HG03039 (cell line): ENCODE results near the gene ULK4.
"Not testable (repeated sequence)": the region's sequence is repeated elsewhere in the genome, so short reads cannot be mapped to it uniquely, and the experiment has no call there.

Experiments used
- ATAC-seq: cut with Tn5 transposase; IDR thresholded peaks from one replicate; pipeline ENCODE4 v1.9.1; 2021; ENCODE audit warnings: mild to moderate bottlenecking, moderate library complexity; ENCODE audit not compliant: unreplicated experiment

ULK4 gene

DNA sequence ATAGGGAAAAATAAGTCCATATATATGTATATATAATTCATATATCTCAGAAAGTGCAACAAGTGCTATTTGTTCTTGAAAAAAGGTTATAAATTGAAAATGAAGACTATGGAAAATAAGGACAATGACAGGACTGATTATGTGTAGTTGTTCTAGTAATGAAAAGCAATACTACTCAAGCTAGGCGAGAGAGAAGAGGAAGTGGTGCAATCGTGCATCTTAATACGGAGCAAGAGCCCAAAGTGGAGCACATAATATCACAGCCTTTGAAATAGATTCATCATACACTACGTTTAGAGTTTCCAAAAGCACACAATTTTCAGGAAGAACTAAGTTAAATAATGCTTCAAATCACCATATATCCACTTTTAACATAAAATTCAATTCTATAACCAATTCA is 87.9 kb downstream of the ULK4 start:
- ATAC-seq = no peak

GRCh38 chr3:41872157-41872556 is 89.7 kb downstream of the ULK4 start:
- no peak for ATAC-seq

DNA sequence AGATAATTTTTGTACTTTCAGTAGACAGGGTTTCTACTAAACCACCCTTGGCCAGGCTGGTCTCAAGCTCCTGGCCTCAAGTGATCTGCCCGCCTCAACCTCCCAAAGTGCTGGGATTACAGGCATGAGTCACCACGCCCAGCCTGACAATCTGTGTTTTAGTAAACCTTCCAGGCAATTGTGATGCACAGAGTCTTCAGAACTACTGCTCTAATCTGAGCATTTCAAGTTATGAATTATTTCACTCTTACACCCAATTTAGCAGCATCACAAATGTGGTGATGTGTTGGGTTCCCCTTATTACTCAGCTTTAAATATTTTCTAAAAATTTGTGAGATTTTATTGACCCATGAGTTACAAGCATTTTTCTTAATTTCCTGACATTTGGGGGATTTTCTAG is 94.4 kb downstream of the ULK4 start:
- no peak for ATAC-seq

DNA sequence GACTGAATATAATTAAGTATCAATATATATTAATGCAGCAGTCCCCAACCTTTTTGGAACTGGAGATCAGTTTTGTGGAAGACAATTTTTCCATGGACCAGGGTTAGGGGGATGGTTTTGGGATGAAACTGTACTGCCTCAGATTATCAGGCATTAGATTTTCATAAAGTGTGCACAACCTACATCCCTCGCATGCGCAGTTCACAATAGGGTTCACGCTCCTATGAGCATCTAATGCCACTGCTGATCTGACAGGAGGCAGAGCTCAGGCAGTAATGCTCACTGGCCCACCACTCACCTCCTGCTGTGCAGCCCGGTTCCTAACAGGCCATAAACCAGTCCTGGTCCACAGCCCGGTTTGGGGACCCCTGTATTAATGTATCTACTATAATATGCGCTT is 95.6 kb downstream of the ULK4 start:
- no peak for ATAC-seq

- ATAC-seq = no peak
Observed at GRCh38 chr3:41863024-41863423, 98.9 kb downstream of the ULK4 start.

DNA sequence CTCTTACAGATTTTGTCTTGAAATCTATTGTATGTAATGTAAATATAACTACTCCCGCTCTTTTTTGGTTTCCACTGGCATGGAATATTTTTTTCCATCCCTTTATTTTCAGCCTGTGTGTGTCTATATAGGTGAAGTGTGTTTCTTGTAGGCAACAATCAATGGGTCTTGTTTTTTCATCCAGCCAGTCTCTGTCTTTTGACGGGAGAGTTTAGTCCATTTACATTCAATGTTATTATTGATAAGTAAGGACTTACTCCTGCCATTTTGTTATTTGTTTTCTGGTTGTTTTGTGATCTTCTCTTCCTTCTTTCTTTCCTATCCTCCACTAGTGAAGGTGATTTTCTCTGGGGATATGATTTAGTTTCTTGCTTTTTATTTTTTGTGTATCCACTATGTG is 101.4 kb downstream of the ULK4 start:
- not testable (repeated sequence) for ATAC-seq

DNA sequence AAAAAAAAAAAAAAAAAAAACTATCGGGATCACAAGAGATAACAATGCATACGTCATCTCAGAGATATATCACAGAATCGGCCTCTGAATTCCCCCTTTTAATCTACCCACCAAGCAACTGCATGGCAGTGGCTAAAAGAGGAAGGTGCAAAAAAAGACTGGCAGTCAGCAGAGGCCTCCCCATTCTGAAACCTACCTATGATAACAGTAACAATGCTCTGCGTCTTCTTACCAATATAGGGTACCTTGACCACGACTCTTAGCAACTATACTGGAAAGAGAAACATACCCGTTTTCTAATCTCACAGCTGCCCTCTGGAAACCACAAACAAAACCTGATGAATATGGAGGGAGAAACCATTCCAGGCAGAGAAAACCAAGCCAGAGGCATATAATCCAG is 106.9 kb downstream of the ULK4 start:
- no peak for ATAC-seq

GRCh38 chr3:41853540-41854196 is 108.2 kb downstream of the ULK4 start:
- ATAC-seq = no peak

GRCh38 chr3:41848753-41849574 is 112.9 kb downstream of the ULK4 start:
- no peak for ATAC-seq

- no peak for ATAC-seq
Observed at GRCh38 chr3:41847679-41848078, 114.2 kb downstream of the ULK4 start.

- ATAC-seq = no peak
Observed at GRCh38 chr3:41846850-41847249, 115.1 kb downstream of the ULK4 start.

DNA sequence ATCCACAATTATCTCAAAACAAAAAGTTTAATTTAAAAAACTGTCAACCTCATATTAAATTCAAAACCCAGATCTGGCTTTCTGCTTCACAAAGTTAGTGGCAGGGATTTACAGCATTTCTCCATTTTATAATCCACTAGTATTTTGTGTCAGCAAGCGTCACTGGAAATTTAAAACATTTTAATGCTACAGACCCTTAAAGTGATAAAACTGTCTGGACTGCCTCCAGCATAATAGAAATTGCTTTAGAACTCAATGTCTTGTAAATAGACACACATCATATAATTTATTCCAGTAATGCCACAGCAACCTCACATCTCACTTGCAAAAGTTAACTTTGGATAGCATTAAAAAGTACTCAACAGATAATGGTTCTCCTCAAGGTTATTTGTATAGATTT is 116.1 kb downstream of the ULK4 start:
- ATAC-seq = no peak

DNA sequence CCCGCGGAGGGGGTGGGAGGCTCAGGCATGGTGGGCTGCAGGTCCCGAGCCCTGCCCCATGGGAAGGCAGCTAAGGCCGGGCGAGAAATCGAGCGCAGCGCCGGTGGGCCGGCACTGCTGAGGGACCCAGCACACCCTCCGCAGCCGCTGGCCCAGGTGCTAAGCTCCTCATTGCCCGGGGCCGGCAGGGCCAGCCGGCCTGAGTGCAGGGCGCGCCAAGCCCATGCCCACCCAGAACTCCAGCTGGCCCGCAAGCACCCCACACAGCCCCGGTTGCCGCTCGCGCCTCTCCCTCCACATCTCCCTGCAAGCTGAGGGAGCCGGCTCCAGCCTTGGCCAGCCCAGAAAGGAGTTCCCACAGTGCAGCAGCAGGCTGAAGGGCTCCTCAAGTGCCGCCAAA is 117.6 kb downstream of the ULK4 start:
- ATAC-seq = not testable (repeated sequence)

GRCh38 chr3:41840936-41841668 is 120.8 kb downstream of the ULK4 start:
- ATAC-seq = not testable (repeated sequence)

DNA sequence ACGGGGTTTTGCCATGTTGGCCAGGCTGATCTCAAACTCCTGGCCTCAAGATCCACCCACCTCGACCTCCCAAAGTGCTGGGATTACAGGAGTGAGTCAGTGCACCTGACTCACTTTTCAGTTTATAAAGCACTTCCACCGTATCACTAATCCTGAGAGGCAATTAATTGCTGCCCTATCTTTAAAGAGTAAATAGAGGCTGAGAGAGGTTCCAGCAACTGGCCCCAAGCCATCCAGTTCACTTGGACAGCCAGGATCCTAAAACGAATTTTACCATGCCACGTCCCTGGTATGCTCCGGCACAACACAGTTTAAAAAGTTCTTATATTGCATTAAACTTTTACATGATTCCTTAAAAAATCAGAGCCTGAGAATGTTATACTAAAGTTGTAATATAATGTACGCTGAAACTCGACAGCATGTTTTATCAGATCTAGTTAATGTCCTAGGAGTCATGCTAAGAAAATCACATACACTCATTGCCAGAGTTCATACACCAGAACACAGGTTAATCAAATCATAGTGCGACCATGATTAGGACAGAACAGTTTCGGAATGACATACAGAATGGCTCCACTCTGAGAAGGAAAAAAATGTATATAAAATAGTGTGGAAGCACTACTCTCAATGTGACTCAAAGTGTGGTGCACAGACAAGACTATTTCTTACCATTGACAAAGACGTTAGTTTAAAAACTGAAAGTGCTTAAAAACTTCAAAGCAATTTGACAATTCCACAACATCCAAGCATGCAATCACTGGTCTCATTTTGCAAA is 125.4 kb downstream of the ULK4 start:
- ATAC-seq = peak; percentile 87

DNA sequence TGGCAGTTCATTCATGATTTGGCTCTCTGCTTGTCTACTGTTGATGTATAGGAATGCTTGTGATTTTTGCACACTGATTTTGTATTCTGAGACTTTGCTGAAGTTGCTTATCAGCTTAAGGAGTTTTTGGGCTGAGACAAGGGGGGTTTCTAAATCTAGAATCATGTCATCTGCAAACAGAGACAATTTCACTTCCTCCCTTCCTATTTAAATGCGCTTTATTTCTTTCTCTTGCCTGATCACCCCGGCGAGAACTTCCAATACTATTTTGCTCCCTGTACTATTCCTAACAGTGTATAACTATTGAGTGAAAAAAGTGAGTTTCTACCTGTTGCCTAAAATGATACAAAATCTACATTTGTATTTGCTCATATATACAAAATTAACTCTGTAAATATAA is 128.3 kb downstream of the ULK4 start:
- no peak for ATAC-seq

- no peak for ATAC-seq
Observed at GRCh38 chr3:41819236-41819635, 142.7 kb downstream of the ULK4 start.

DNA sequence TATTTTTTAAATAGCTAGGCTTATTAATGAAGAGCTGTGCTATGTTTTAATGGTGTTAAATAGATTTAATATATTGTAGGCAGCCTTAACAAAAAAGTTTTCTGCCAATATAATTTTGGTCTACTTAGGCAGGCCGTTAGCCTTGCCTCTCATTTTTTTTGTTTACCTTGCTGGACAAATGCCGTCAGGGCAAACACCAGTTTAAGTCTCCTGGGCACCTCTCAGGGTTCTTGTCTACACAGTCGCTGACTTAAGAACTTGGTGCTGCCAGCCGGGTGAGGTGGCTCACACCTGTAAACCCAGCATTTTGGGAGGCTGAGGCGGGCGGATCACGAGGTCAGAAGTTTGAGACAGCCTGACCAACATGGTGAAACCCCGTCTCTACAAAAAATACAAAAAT is 153.3 kb downstream of the ULK4 start:
- no peak for ATAC-seq

- ATAC-seq = no peak
Observed at GRCh38 chr3:41808152-41808551, 153.8 kb downstream of the ULK4 start.

DNA sequence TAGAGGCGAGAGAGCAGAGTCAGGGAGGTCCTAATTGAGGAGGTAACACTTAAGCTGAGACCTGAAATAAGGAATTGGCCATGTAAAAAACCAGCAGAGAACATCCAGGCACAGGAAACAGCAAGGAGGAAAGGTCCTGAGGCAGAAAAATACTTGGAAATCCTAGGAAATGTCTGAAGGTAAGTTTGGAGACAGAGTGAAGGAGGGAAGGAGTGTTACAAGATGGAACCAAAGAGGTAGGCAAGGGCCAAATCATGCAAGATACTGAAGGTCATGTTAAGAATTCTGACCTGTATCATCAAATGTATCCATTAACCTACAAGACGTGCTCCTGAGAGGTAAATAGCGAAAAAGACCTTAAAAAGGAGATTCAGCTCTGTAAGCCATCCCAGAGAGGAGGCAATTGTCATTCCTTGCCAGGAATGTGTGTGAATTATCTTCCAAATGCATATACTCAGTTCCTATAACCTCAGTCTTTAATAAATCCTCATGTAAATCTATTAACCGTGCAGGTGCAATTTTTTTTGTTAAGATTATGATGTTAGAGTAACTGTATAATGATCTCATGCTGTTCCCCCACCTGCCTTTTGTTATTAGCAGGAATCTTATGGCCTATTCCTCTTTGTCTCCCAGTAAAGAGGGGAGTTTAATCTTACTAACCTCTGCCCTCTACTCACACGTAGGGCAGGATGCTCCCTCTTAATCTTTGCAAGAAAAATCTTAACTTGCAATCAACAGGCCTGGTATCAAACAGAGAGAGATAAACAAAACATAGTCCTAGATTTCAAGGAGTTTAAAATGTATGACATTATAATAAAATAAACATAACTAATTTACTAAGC is 166.9 kb downstream of the ULK4 start:
- no peak for ATAC-seq
